GM21360 (cell line): Measurements from ENCODE around the gene MGST1.

Experiments
- ATAC-seq: cut with Tn5 transposase; IDR thresholded peaks from one replicate; pipeline ENCODE4 v1.9.1; 2021; ENCODE audit warnings: mild to moderate bottlenecking, moderate library complexity; ENCODE audit not compliant: unreplicated experiment

MGST1 gene, protein sequence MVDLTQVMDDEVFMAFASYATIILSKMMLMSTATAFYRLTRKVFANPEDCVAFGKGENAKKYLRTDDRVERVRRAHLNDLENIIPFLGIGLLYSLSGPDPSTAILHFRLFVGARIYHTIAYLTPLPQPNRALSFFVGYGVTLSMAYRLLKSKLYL

DNA sequence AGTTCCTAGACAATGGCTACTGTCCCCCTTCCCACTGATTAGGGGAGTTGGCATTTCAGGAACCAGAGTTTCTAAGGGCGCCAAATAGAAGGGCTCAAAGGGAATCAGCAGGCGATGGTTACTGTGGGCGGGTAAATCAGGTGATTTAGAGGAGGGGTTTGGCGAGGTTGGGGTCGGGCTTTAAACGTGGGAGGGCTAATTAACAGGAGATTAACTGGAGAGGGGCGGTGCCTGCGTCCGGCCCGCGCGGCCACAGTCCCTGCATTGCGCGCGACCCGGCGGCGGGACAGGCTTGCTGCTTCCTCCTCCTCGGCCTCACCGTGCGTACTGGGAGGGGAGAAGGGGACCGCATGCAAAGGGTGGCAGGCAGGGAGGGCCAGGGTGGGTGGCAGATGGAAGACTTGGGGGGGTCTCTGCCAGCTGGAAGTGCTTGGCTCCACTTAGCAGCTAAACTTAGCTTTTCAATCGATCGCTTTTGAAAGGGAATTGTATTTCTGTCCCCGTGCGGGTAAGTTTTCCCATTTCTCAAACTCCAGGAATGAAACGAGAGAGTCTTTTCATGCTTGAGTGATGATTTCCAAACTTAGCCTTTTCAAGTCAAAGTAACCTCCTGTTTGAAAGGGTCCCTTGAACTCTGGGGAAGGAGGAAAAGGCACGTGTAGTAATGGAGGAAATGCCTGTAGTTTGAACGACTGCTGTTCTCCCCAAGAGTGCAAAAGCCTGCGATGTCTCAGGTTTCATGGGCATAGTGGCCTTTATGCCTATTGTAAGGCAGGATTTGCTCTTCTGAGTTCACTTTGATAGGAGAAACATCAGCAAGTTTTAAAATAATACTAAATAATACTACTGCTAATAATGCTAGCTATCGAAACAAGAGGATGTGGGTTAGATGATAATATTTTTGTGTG lies at the start of gene MGST1:
Gene MGST1, plus strand, starts transcription at position 255 of the 908 bp plus-strand sequence. CDS start 6,608 bp downstream, outside the sequence.
- peak; percentile 56 for ATAC-seq

DNA sequence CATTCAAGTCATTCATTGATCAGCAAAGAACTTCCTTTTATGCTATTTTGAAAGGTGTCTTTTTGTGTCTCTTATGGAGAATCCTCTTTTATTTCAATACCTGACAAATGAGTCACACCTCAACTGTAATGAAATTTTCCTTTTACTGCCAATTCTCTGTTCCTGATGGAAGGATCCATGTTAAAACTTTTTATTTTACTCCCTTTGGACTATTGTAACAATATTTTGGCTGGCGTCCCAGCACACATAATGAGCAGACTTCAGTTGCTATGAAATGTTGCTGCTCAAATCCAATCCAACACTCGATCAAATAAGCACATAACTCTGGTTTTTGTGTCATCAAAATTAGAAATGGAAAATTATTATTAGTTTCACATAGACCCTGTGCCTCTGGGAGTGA lies 48.0 kb upstream of the MGST1 start:
- no peak for ATAC-seq

DNA sequence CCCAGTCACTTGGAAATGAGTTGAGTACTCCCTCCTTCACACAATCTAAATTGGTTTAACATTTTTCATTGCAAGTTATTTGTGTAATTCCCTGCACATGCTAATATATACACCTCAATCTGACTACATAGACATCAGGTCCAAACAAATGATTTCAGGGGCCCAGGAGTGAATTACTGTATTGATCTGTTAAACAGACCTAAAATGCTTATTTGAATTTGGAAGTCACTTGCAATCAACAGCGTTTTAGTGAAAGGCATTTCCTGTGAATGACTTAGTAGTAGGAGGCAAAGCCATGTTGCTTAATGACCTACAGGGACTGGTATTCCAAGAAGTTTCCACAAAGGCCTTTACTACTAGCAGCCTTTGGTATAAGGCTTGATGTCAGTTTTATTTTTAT lies 47.3 kb upstream of the MGST1 start:
- ATAC-seq, result no peak

DNA sequence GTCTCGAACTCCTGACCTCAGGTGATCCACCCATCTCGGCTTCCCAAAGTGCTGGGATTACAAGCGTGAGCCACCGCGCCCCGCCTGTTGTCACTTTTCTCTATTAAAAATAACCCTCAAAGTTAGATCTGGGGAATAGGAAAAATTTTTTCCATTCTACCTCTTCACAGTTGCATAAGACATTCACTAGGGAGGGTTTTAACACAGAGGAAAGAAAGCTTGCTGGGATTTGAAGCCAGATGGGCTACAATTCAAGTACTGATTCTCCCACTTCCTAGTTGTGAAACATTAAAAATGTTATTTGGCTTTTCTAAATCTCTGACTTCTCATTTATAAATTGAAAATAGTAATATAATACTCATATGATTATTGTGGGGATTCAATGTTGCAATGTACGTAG lies 46.7 kb upstream of the MGST1 start:
- ATAC-seq, result no peak

DNA sequence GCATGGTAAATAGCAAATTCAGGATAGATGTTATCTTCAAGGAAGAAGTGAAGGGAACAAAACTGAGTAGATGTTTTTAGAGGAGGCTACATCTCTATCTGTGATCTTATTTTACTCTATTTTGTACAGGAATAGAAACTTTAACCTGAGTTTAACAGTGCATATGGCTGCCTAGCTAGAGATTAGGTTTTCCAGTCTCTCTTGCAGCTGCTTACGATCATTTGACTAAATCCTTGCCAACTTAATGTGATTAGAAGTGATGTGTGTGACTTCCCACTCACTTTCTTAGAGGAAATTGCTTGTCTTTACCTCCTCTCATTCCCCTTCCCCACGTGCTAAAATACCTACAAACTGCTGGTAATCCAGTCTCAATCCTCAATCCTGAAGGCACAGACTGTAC lies 43.5 kb upstream of the MGST1 start:
- ATAC-seq, result no peak

DNA sequence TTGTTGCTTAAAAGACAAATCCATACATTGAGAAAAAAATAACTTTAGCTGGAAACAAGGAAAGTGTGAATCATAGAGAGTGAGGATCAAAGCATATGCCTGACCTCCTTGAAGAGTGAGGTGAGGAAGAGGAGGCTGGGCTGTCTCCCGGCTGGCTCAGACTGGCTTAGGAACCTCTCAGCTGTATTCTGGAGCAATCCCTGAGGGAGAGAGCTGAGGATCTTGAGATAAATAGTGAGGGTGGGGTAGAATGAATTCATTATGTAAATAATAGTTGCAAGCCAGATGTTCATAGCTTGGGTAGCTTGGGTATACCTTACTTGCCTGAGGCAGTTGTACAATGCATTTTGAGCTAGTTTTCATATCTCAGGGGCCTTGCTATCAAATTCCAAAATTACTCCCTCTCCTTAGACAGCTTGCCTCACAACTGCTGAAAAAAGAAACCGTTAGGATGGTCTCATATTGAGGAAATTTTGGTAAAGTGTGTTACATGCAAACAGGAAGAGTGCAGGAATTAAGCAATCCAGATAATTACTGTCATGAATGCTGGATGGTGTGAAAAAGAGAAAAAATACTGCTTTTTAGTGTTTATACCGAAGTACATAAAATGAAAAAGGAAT lies 39.5 kb upstream of the MGST1 start:
- ATAC-seq, result no peak

DNA sequence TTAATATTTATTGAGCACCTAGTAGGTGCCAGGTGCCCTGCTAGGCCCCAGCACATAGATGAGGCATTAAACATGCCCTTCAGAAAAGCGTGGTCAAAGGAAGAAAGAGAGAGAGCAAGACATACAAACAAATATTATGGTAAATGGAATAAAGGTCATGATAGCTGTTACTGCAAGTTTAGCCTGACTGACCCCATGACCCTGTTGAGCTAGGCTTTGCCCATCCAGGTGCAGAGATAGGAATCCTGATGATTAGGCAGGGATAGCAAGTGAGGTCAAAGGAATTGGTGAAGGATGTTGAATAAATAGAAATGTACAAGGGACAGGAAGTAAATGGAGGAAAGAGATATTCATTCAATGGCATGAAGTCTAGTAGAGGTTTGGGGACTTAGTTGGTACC lies 36.5 kb upstream of the MGST1 start:
- ATAC-seq, result no peak

DNA sequence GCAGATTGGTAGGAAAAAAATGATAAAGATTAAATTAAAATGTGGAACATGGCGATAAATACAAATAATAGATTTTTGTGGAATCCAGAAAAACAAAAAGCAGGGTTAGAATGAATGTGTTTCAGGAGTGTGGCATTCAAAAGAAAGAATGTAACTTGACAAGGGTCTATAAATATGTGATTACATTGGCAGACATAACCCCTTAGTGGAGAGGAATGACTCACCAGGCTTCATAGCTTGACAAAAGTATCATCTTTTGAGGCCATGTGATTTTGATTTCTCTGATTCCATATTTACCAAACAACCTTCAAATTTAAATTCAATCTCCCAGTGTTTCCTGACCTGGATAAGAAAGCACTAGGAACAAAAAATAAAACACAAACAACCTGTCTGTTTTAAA lies 24.4 kb upstream of the MGST1 start:
- ATAC-seq, result no peak

DNA sequence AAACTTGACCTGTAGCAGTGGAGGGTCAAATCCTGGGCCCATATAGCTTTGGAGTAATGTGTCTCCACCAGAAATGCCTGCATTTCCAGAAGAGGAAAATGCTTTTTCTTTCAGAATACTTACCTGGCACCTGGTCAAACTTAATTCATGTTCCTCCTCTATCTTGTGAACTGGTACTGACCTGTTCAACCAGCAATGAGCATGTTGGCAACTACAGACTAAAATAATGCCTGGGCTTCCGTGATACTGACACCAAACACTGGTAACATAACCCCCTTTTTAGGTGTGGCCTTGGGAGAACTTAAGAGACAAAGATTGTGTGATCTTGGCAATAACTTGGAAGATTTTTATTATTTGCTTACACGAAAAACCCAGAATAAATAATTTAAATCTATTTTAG lies 23.8 kb upstream of the MGST1 start:
- ATAC-seq, result no peak

DNA sequence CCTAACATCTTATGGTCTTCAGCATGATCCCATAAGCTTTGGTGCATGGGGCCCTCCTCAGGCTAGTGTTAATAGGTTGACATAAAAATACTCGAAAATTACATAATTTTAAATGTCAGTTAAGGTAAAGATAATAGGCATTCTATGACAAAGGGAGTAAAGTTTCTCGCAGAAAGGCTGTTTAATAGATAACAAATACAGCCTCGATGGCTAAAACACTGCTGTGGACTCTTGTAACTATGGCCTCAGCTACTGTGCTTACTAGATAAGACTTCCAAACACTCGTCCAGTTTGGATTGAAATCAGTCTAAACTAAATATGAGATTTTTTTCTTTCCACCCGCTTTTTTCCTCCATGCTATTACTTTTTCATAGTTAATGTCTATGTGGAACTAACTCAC lies 23.2 kb upstream of the MGST1 start:
- ATAC-seq, result no peak

DNA sequence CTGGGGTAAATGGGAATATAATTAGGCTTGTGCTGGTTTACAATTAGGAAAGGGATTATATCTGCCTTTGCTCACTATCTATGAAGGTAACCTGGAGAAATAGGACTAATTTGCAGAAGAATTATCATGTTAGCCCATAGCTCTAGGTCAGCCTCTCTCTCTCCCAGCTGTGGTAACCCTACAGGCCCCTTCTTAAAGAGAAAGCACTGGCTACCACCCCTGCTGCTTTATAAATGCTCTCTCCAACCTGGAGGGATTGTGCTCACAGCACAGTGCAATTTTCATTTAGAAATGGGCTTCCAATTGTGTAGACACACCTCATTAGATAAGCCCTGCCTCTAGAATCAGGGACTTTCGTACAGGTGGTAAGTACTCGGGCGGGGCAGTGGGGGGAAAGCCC lies 22.7 kb upstream of the MGST1 start:
- no peak for ATAC-seq

DNA sequence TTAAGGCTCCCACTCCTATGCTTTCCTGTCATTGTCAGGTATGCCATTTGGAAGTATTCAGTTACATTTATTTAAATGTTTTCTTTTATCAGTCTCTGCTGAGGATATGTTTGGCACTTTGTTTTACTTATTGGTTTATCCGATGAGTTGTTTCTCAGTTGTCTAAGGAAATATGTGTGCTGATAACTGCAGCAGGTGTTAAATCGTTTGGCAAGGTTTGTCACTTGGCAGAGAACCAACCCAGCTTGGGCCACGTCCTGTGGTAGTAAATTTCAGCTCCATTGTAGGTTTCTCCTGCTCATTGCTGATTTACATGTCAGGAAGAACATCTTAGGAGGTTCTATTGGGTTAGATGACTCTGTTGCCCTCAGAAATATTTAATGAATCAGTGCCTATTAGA lies 22.0 kb upstream of the MGST1 start:
- ATAC-seq, result no peak

DNA sequence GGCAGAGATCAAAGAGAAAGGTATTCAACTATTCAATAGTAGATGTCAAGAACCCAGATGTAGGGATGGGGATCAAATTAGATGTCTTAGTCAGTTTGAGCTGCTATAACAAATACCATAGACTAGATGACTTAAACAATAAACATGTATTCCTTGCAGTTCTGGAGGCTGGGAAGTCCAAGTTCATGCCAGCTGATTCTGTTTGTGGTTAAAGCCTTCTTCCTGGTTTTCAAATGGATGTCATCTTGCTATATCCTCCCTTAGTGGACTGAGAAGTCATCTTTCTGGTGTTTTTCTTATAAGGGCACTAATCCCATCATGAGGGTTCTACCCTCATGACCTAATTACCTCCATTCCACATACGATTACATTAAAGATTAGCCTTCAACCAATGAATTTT lies 19.5 kb upstream of the MGST1 start:
- ATAC-seq, result no peak

DNA sequence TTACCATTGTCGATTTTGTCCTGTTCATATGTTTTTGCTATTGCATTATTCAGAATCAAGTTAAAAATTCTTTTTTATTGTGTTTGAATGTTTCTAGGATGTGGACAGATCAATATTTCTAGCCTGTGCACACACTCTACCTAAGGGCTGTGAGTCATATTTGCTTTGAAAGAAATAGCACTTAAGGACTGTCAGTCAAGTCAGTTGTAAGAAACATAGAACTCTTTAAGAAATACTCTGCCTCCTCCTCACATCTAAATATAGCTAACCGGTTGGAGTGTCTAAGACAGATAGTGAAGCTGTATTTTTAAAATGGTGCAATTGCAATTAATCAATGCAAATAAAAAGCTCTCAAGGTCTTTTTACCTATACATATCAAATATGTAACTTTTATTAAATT lies 17.9 kb upstream of the MGST1 start:
- ATAC-seq, result no peak

DNA sequence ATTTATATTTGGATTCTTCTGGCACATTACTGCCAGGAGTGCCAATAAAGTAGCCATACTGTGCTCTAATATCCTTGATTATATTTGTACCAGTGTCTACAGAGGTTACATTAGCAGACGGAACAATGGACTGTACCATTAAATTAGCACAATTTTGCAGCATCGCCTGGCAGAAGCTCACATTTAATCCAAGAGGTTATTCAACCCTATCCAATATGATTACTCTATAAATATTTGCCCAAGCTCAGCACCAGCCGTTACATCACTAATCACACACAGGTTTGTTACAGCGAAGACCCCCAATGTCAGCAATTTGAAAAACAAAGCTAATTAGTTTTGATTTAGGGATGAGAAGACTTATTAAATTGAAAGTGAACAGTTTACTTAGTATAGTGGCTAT lies 16.9 kb upstream of the MGST1 start:
- no peak for ATAC-seq

DNA sequence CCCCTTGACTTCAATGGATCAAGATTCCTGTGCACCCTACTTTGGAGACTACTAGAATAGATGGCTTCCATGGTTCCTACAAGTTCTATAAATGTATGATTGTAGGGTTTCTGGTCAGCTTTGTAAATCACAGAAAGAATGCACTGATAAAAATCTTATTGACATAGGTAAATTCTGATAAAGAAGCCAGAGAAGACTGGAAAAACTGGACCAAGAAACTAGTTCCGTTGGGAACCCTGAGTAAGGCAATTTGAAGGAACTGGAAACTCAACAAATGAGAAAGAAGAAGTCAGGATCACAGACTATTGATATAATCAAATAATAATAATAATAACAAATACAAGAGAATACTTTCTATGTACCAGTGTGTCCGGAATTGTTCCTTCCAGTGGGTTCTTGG lies 15.4 kb upstream of the MGST1 start:
- ATAC-seq, result no peak

DNA sequence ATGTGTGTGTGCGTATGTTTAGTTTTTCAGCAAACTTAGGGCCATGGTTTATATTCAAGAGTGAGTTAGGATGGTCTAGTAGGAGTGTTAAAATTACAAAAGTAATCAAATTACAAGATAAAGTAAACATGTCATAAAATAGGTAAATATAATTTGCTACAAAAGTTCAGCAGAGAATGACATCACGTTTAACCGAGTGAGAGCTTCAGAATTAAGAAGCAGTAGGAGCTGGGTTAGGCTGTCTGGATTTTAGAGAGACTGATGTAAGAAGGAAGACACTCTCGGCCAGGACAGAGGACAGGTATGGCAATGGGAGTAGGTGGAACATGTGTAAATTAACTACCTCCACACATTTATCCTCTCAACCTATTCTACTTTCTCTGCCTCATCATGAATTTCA lies 11.6 kb upstream of the MGST1 start:
- ATAC-seq, result no peak

DNA sequence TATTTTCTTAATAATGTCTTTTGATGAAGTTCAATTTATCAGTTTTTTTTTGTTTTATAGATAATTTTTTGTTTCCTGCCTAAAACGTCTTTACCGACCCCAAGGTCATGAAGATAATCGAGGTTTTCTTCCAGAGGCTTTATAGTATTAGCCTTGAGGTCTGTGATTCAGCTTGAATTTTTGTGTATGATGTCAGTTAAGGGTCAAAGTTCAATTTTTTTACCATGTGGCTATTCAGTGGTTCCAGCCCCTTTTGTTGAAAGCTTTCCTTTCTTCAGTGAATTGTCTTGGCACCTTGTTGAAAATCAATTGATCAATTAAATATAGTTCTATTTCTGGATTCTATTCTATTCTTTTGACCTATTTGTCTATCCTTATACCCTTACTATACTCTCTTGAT lies 3.2 kb upstream of the MGST1 start:
- no peak for ATAC-seq

DNA sequence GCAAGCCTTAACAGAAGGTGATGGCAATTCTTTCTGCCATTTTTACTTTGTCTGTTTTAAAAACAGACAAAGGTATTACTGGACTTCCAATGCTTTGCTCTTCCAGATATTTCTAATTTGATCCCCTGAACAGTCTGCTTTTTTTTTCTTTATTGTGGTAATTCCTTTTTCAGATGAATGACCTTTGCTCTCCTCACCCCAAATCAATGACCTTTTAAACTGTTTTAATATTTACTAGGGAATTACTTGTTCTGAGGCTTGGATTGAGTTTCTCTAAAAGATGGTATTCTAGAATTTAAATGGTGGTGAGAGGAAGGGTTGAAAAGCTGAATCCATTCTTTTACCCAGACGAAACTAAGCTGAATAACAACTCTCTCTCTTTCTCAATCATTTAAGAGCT lies 2.3 kb upstream of the MGST1 start:
- ATAC-seq, result no peak

DNA sequence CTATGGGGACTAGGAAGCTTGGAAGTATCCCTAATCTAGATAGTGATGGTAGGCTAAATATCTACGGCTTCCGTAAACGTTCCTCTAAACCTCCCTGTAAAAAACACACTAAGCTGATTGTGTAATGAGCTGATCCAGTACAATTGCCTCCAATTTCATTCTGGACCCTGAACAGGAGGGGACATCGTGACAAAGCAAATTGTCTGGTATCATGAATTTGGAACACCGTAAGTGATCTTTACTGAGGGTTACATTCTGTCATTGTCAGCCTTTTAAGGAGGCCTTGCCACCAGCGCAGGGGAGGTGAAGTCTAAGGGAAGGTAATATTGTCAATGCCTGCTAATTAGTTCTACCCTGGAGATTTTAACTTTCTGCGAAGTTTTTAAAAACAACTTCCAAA lies 487 bp upstream of the MGST1 start:
- ATAC-seq, result no peak

DNA sequence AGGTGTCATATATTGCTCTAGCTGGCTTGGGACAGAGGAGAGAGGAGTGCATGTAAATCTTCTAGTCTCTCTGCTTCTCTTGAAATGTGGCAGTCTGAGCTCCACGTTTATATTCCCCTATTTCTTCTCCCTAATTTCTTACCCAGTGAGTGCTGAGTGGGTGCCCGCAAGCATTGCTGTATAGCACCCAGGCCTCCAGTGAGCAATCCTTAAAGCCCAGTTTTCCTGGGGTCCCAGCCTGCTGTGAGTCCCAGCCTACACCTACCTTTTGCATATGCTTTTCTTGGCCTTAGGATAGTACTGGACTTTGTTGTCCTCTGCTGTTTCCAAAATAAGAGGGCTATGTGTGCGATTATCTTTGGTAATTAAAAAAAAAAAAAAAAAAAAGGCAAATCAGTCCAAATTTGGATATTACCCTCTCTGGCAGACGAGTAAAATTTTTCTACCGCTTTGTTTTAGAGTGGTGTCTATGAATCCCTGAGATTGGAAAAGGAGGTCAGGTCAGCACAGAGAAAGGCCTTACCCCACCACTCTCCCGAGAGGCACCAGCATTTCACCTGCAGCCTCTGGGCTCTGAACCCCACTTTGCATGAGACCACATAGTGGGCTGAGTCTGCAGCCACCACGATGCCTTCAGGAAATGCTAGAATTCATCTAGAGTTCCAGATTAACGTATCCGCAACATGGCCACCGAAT lies 1.1 kb downstream of the MGST1 start:
- ATAC-seq, result no peak

DNA sequence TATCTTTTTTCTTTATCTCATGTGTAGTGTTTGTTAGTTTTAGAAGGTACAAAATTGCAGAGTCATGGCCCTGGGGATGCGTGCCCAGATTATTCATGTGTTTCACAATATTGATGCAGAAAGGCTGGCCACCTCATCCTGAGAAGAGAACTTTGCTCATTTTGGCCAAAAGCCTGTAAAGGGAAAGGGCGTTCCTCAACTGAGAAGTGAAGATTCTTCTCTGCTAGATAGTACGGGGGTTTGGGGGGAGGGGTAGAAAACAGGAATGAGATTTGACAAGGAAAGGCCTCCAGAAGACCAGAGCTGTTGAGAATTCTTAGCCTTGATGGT lies 1.7 kb downstream of the MGST1 start:
- no peak for ATAC-seq
